ENCODE results near the gene TMEM59L.
"Not testable (repeated sequence)": the region's sequence is repeated elsewhere in the genome, so short reads cannot be mapped to it uniquely, and the experiment has no call there.

TMEM59L gene

GRCh38 chr19:18612772-18613588 is at the start of gene TMEM59L:
TSS of gene TMEM59L (plus strand) at chr19:18612870. CDS start at chr19:18612959, 89 bp downstream.
- peak; percentile 51 to 57 for DNase-seq

GRCh38 chr19:18566953-18567352 is 45.7 kb upstream of the TMEM59L start:
- no peak for DNase-seq

- DNase-seq = no peak
Observed at GRCh38 chr19:18568367-18568766, 44.3 kb upstream of the TMEM59L start.

- DNase-seq = peak; percentile 98 to 99
Observed at GRCh38 chr19:18571564-18572344, 40.9 kb upstream of the TMEM59L start, which contains the start of gene UBA52. TSS of gene UBA52 (plus strand) at chr19:18571857. CDS start at chr19:18573301, 1,444 bp downstream.

DNA sequence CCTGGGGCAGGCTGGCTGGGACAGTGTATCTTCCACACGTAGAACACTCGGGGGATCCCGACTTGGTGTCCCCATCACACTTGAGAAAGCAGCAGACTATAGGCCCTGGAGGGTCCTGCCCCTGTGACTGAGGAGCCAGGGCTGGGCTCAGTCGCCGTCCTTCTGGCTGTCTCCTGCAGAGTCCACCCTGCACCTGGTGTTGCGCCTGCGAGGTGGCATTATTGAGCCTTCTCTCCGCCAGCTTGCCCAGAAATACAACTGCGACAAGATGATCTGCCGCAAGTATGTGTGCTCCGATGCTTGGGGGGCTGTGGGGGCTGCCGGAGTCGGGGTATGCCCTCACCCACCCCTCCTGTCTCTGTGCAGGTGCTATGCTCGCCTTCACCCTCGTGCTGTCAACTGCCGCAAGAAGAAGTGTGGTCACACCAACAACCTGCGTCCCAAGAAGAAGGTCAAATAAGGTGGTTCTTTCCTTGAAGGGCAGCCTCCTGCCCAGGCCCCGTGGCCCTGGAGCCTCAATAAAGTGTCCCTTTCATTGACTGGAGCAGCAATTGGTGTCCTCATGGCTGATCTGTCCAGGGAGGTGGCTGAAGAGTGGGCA is 37.9 kb upstream of the TMEM59L start:
- no peak for DNase-seq

DNA sequence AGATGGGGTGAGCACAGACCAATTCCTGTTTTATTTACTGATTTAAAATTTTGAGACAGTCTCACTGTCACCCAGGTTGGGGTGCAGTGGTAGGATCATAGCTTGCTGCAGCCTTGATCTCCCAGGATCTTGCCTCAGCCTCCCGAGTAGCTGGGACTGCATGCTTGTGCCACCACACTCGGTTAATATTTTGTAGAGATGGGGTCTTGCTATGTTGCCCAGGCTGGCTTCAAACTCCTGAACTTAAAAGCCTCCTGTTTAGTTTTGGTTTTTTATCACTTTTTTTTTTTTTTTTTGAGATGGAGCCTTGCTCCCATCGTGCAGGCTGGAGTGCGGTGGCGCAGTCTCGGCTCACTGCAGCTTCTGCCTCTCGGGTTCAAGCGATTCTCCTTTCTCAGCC is 36.3 kb upstream of the TMEM59L start:
- no peak for DNase-seq

- DNase-seq = no peak
Observed at GRCh38 chr19:18577365-18577914, 35.2 kb upstream of the TMEM59L start.

DNA sequence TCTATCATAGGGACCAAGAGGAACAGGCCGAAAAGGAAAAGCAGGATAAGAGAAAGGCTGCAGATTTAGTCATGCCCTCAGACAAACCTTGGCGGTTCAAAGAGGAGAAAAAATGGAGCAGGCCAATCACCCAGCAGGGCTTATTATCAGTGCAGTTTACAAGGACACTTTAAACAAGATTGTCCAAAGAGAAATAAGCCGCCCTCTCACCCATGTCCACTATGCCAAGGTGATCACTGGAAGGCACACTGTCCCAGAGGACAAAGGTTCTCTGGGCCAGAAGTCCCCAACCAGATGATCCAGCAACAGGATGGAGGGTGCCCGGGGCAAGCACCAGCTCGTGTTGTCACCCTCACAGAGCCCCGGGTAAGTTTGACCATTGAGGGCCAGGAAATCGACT is 32.4 kb upstream of the TMEM59L start:
- DNase-seq = no peak

- no peak for DNase-seq
Observed at GRCh38 chr19:18586306-18586705, 26.4 kb upstream of the TMEM59L start.

DNA sequence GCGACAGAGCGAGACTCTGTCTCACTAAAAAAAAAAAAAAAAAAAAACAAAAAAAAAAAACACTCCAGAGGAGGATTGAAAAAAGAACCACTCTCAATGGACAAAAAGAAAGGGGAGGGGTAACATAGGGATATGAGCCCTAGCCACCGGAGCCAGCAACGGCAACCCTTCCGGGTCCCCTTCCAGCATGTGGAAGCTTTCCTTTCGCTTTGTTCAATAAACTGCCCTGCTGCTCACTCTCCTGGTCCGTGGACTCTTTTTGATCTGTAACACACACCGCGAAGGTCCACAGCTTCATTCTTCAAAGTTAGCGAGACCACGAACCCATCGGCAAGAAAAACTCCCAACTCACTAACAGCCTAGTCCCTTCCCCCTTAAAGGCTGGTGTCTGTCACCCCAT is 25.1 kb upstream of the TMEM59L start:
- no peak for DNase-seq

GRCh38 chr19:18587962-18588610 is 24.6 kb upstream of the TMEM59L start:
- no peak for DNase-seq

DNA sequence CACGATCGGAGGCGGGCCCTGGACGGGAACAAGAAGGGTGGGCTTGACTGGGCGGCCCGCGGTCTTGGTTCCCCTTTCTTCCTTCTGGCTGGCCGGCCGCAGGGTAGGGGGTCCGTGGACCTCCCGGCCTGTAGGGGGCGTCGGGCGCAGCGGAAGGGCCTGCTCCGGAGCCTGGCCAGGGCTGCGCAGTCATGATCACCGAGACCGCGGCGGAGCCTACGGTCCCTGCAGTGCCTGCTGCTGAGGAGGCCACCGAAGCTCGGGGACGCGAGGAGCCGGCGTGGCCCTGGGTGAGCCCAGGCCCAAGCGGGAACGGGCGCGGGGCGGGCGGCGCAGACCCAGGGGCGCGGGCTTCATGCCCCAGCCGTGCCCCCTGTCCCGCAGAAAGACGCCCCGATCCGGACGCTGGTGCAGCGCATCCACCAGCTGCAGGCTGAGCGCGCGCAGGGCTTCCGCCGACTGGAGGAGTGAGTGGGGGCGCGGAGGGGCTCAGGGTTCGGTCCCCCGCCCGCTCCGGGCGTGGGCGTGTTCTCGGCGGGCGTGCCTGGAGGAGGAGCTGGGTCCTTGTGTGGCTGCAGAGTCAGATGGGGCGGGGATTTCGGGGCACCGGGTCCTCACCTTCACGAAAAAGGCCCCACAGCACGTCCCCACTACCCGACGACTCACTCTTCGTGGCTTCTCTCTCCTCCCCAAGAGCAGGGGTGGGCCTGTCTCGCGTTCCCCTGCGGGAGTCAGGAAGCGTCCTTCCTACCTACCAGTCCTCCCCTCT is 23.9 kb upstream of the TMEM59L start, which contains the start of gene REX1BD:
TSS of gene REX1BD (plus strand) at position 188 of the 769 bp plus-strand sequence. CDS start at position 192, 4 bp downstream.
- DNase-seq = peak; percentile 88 to 90

- DNase-seq = peak in 1 of 2 donors; percentile 69
Observed at GRCh38 chr19:18589380-18590272, 23.0 kb upstream of the TMEM59L start.

DNA sequence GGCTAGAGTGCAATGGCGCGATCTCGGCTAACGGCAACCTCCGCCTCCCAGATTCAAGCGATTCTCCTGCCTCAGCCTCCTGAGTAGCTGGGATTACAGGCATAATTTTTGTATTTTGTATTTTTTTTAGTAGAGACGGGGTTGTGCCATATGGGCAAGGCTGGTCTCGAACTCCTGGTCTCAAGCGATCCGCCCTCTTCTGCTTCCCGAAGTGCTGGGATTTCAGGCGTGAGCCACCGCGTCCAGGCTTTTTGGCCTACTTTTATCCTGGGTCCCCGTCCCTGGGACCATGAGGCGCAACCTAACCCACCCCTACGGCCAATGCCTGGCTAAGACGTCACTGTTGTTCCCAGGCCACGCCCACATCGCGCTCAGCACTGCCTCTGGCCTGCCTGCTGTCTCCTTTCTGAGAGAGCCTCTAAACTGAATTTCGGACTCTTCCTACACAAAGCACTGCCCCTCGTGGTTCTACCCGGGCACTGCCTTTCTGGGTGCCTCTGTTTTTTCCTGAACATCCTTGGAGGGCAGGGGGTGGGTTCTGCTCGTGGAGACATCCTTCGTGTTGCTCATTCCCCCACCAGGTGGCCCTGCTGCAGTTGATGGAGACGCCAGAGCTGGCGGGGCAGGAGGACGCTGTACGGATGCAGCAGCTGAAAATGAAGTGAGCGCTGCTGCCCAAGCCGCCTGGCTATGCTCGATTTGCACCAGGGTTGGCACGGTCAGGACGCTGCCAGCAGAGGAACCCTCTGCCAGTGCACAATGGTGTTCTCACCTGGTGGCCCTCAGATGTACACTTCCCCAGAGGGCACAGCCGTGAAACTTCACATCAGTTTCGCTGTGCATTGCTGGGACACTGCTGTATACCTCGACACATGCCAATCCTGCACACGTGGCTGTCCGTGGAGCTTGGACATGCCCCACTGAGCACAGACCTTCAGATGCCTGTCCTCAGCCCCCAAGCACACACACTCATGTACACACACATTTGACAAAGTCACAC is 22.1 kb upstream of the TMEM59L start:
- peak in 1 of 2 donors; percentile 43 for DNase-seq

GRCh38 chr19:18591735-18592385 is 20.8 kb upstream of the TMEM59L start:
- DNase-seq = no peak

DNA sequence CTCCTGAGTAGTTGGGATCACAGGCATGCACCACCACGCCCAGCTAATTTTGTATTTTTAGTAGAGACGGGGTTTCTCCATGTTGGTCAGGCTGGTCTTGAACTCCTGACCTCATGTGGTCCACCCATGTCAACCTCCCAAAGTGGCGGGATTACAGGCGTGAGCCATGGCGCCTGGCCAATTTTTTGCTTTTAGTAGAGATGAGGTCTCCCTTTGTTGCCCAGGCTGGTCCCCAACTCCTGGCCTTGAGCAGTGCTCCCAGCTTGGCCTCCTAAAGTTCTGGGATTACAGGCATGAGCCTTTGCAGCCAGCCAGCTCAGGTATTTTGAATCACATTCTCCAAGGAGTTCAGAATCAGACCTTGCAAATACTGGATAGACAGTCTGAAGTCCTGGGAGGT is 19.9 kb upstream of the TMEM59L start:
- not testable (repeated sequence) for DNase-seq

DNA sequence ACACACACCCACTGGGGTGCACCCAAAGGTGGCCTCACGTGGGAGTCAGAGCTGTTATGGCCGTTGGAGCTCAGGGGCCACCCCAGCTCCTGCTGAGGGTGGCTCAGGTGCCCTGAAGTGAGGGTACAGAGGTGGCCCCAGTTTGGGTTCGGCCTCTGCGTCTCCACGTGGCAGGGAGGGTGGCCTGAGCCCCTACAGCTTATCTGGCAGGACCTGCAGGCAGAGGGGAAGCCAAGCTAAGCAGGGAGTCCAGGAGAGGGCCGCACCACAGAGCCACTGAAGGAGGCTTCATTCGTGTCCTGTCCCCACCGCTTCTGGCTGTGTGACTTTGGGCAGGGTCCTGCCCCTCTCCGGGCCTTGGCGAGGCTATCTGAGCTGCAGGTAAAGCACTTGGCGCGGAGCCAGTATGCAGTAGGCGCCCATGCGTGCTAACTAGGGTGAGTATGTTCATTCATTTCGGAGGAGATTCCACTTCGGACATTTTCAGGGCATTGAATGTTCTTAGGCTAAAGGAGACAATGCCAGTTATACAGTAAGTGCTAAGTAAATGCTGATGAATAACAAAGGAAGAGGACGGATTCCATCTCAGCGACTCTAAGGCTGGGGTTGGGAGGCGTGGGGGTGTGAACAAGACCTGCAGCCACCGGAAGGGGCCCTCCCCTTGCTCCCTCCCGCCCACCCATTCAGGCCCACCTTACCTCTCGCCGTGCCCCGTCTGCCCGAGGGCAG is 19.1 kb upstream of the TMEM59L start:
- DNase-seq = no peak
